Activated CD4-positive, alpha-beta memory T cell treated with anti-CD3 and anti-CD28 coated beads for 36 hours (primary cell): Measurements from ENCODE around the gene FERD3L. TPM values are rescaled to one million over a fixed set of nuclear protein-coding genes. Genes with fewer than 3 reads are reported as not detected.

Experiments
- CTCF ChIA-PET: fragments of 350-600 bp; sonication (Branson Sonifier 250); formaldehyde crosslinking; loops from one replicate; lab custom pipeline; 2021; ENCODE audit warnings: antibody characterized with exemption, inconsistent platforms; lab: Charles Lee
- POLR2A ChIA-PET: fragments of 350-600 bp; sonication (Branson Sonifier 250); formaldehyde crosslinking; loops from one replicate; lab custom pipeline; 2021; ENCODE audit warnings: antibody characterized with exemption; lab: Charles Lee
- DNase-seq: peaks from one replicate; pipeline ENCODE4 v3.0.0-alpha.2; 2020
- H3K27ac Mint-ChIP-seq: one replicate; pipeline ENCODE4 v1.8.0; 2021; ENCODE audit warnings: mixed read lengths
- H3K27me3 Mint-ChIP-seq: one replicate; pipeline ENCODE4 v1.8.0; 2021; ENCODE audit warnings: mixed read lengths
- H3K36me3 Mint-ChIP-seq: one replicate; pipeline ENCODE4 v1.8.0; 2021; ENCODE audit warnings: mixed read lengths
- H3K4me1 Mint-ChIP-seq: one replicate; pipeline ENCODE4 v1.8.0; 2021; ENCODE audit warnings: low read depth, mixed read lengths
- H3K4me3 Mint-ChIP-seq: one replicate; pipeline ENCODE4 v1.8.0; 2021; ENCODE audit warnings: mild to moderate bottlenecking, mixed read lengths
- H3K9me3 Mint-ChIP-seq: one replicate; pipeline ENCODE4 v1.8.0; 2021; ENCODE audit warnings: mixed read lengths
- intact Hi-C: fragments of 100-400 bp; cut with micrococcal nuclease; formaldehyde crosslinking; loops from one replicate; pipeline ENCODE4 v1.15.1; 2023
- total RNA-seq, 2 experiments: library from RNA; stranded (reverse); gene quantifications; one replicate each; pipeline ENCODE4 v1.2.3, GENCODE V29; 2021

Gene FERD3L
- total RNA-seq, 2 experiments from 2014 or later, result not detected

DNA sequence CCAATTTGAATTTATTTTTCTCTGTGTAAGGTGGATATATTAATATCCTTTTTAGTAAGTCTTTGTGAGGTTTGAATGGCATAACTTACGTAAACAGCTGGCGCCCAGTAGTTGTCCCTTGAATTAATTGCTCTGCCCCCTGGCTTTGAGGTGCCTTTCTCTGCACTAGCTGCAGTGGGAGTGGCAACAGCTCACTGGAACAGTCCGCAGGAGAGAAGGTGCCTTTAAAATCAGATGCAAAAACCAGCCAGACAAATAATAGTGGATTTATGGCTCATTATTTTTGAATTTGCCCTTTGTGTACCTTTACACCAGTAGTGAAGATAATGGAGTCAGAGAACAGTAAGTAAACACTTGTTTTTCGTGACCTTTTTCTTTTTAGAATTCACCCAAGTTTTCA lies 11.8 kb downstream of the FERD3L start:
- H3K27me3 Mint-ChIP-seq, result no peaks in the 10 kb centered on the region
- no peak overlapping the region for H3K4me3 Mint-ChIP-seq
- ChIA-PET POLR2A (no interaction called here), CTCF (no interaction called here)
- intact Hi-C loops, result no loop called here
- H3K36me3 Mint-ChIP-seq, result no peaks in the 10 kb centered on the region
- H3K27ac Mint-ChIP-seq, result no peak overlapping the region
- DNase-seq, result no peak
- H3K4me1 Mint-ChIP-seq, result no peaks in the 10 kb centered on the region
- peaks cover 2% of the 10 kb centered on the region for H3K9me3 Mint-ChIP-seq

DNA sequence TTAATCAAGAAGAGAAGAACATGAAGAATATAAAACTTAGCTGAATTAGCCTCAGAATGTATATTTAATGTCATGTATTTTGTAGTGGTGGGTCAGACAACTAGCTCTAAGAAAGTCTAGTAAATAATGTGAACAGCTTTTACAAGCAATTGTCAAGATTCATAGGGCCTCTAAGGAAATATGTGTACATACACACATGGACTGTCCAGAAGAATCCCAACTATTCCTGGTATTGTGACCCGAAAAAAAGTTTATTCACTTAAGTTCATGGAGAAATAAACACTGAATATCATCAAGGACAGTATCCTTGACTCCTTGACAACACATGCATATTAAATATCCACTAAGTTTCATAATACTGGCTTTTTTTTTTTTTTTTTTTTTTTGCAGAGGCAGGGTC lies 16.4 kb downstream of the FERD3L start:
- Mint-ChIP-seq H3K27ac (no peak overlapping the region), H3K4me1 (no peaks in the 10 kb centered on the region), H3K4me3 (no peak overlapping the region), H3K9me3 (no peaks in the 10 kb centered on the region), H3K27me3 (no peaks in the 10 kb centered on the region), H3K36me3 (no peaks in the 10 kb centered on the region)
- CTCF ChIA-PET, result no interaction called here
- POLR2A ChIA-PET, result no interaction called here
- no peak for DNase-seq
- intact Hi-C loops, result no loop called here

DNA sequence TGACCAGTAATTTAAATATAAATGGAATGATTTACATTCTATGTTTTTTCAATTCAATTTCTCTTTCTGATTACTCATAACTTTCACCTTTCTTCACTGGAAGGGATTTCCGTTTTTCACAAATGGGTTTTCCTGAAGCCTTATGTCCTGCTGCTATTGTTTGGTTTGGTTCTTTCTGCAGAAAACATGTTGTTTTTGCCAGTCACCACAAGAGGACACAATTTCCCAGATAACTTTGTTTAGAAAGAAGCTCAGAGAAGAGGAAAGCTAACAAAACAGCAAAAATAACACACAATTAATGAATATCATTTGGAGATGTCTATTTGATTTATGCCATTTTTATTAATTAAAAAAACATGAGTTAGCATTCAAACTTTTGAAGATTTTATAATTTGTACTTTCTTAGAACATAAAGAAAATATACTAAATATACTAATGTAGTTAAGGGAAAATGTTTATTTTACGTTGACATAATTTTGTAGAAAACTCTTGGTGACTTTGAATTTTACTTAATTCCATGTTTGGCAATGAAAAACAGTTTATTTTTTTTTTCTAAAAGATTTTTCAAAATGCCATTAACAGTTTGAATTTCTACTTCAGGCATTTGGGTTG lies 23.1 kb downstream of the FERD3L start:
- ChIA-PET CTCF (no interaction called here), POLR2A (interaction anchor here (1.1 kb wide), 1 partner anchor 9 kb away, joined by 3 read pairs; no protein-coding TSS in a partner anchor)
- Mint-ChIP-seq H3K9me3 (no peaks in the 10 kb centered on the region), H3K4me1 (no peaks in the 10 kb centered on the region), H3K27ac (no peak overlapping the region), H3K4me3 (no peak overlapping the region), H3K27me3 (peaks cover 27% of the 10 kb centered on the region), H3K36me3 (no peaks in the 10 kb centered on the region)
- DNase-seq, result no peak
- intact Hi-C loops, result no loop called here

DNA sequence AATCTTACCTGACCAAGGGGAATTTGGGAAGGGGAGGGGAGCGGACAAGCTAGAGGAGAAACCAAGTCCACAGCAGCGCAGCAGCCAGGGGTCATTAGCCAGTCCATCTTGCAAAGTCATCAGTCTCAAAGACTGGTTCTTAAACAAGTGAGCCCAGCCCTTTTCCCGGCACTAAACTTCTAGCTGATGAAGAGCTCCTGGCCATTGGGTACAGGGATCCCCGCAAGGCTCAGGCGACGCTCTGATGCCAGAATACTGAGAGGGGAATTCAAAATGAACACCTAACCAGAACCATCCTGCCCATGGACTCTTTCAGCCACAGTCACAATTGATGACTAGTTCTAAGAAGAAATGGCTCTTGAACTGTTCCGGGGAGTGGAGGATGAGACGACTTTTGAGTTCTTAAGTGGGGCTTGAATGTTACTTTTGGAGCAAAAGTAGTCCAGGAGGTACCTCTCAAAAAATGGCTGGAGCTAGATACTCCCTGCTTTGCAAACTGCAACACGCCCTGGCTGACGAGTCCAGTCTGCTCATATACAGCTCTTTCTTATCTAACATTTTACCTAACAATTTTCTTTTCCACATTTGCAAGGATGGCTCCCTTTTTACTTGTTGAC lies 25.2 kb downstream of the FERD3L start:
- Mint-ChIP-seq H3K9me3 (no peaks in the 10 kb centered on the region), H3K36me3 (no peaks in the 10 kb centered on the region), H3K27ac (no peak overlapping the region), H3K4me3 (no peak overlapping the region), H3K4me1 (peaks cover 2% of the 10 kb centered on the region), H3K27me3 (peaks cover 35% of the 10 kb centered on the region)
- intact Hi-C loops, result loop anchor here (10.0 kb wide), 1 partner anchor 1675 kb away; no protein-coding TSS in a partner anchor
- CTCF ChIA-PET, result no interaction called here
- no peak for DNase-seq
- POLR2A ChIA-PET, result no interaction called here

DNA sequence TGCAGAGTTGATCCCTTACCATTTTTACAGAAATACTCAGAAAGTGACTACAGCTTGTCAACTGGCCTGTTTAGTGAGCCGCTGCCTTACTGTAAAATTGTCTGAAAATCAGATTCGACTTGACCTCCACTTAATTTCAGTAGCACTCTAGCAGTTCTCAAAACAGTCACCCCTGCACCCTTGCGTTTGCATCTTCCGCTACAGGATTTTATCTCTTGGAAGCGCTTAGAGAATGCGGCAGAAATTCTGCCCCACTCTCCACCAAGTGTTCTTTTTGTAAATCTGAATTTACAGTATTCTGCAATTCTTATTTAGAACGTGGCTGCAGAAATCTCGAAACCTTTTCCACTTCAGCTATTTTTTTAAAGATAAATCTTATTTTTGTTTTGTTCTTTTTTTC lies 25.8 kb downstream of the FERD3L start:
- Mint-ChIP-seq H3K9me3 (no peaks in the 10 kb centered on the region), H3K27me3 (peaks cover 36% of the 10 kb centered on the region)
- POLR2A ChIA-PET, result no interaction called here

DNA sequence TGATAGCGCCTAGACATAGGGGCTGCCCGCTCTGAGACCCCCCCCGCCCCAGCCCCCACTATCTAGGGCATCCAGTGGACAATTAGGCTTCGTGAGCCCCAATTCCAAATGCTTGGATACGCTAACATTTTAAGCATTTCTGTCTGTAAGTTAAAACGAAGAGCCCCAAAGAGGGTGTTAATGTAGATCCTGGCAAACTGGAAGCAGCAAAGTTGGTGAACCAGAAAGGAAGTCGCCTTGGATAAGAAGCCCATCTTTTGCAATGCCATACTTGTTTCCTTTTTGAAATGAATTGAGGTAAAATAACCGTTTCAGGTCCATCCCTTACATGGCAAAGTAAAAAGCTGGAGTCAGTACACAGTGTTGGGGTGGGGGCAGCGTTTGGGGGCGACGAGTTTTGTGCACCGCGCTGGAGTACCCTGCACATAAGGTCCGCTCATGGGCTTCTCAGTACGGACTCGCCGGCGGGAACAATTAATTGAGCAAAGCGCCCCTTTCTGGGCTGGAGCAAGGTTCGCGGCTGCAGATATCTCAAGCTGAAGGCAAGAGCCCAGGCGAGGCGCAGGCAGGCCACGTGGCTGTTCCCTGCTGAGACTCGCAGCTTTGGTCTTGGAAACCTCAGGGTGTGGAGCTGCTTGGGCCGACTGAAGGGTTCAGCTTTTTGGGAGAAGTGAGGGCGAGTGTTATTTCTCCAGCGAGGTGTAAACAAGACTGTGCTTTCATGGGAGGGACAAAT lies 26.4 kb downstream of the FERD3L start:
- H3K9me3 Mint-ChIP-seq, result no peaks in the 10 kb centered on the region
- H3K4me3 Mint-ChIP-seq, result no peak overlapping the region
- intact Hi-C loops, result loop anchor here (10.0 kb wide), 1 partner anchor 1676 kb away; no protein-coding TSS in a partner anchor
- H3K4me1 Mint-ChIP-seq, result peaks cover 2% of the 10 kb centered on the region
- ChIA-PET CTCF (no interaction called here), POLR2A (no interaction called here)
- DNase-seq, result no peak
- H3K27ac Mint-ChIP-seq, result no peak overlapping the region
- H3K27me3 Mint-ChIP-seq, result peaks cover 36% of the 10 kb centered on the region
- no peaks in the 10 kb centered on the region for H3K36me3 Mint-ChIP-seq

More for the DNA sequence above, 25.8 kb downstream of the FERD3L start:
- Mint-ChIP-seq H3K4me1 (peaks cover 2% of the 10 kb centered on the region), H3K27ac (no peak overlapping the region), H3K36me3 (no peaks in the 10 kb centered on the region), H3K4me3 (no peak overlapping the region)
- CTCF ChIA-PET, result no interaction called here
- no peak for DNase-seq
- intact Hi-C loops, result loop anchor here (10.0 kb wide), 1 partner anchor 1675 kb away; no protein-coding TSS in a partner anchor

DNA sequence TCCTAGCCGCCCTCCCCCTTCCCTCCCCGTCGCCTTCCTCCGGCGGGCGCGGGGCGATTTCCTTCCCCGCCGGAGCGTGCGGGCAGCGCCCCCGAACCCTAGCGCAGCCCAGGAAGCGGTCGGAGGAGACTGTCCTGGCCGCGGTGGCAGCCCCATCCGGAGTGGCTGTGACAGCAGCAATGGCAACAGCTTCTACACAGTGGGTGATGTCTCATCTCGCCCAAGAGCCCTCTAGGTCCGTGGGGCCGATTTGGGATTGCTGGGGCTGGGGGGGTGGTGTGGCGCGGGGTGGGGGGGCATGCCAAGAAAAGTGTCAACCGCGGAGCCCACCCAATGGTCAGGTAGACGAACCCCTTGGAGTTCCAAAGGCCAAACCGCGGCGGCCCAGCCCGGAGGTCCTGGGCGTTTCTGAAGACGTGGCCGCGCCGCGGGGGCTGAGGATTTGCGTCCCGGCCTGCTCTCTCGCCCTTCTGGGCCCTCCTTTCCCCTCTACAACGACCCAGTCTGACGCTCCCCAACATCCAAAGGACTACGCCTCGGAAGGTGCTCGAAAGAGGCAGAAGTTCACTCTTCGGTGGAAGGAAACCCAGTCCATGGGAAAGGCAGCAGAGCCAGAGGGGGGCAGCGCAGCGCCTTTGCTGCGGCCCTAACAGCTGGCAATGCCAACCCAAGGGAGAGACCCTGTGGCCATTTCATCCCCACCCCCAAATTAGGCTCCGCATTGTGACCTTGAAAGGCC lies 27.2 kb downstream of the FERD3L start:
- Mint-ChIP-seq H3K27me3 (peaks cover 37% of the 10 kb centered on the region), H3K27ac (no peak overlapping the region), H3K4me3 (no peak overlapping the region), H3K9me3 (no peaks in the 10 kb centered on the region), H3K4me1 (peaks cover 2% of the 10 kb centered on the region), H3K36me3 (no peaks in the 10 kb centered on the region)
- DNase-seq, result no peak
- intact Hi-C loops, result loop anchor here (10.0 kb wide), 1 partner anchor 1677 kb away; no protein-coding TSS in a partner anchor
- ChIA-PET POLR2A (no interaction called here), CTCF (no interaction called here)

DNA sequence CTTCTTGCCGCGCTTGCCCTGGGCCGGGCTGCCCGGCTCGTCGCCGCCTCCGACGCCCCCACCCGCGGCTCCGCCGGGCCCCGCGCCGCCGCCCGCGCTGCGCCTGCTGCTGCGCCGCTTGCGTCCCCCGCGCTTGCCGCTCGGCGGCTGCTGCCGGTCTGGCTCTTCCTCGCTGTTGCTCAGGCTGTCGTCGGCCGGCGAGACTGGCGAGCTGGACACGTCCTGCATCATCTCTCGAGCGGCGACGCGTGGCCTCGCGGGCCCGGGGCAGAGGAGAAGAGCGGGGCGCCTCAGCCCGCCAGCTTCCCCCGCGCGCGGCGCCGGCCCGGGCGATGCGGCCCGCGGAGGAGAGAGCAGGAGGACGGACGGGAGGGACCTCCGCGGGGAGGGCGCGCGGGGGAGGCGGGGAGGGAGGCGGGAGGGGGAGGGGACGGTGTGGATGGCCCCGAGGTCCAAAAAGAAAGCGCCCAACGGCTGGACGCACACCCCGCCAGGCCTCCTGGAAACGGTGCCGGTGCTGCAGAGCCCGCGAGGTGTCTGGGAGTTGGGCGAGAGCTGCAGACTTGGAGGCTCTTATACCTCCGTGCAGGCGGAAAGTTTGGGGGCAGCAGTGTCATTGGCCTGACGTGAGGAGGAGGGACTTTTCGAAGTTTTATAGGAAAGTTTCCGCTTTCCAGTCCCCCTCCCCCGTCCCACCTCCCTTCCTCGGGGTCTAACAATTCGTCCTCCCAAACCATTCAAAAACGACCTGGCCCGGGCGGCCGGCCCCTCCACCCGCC lies 27.9 kb downstream of the FERD3L start, which contains the start of gene TWIST1:
TWIST1 (minus strand) TSS at position 546 of the 779 bp plus-strand sequence; CDS start at position 231, 315 bp downstream.
- intact Hi-C loops, result loop anchor here (10.0 kb wide), 1 partner anchor 1678 kb away; no protein-coding TSS in a partner anchor
- no peak for DNase-seq
- H3K27me3 Mint-ChIP-seq, result peaks cover 39% of the 10 kb centered on the region

DNA sequence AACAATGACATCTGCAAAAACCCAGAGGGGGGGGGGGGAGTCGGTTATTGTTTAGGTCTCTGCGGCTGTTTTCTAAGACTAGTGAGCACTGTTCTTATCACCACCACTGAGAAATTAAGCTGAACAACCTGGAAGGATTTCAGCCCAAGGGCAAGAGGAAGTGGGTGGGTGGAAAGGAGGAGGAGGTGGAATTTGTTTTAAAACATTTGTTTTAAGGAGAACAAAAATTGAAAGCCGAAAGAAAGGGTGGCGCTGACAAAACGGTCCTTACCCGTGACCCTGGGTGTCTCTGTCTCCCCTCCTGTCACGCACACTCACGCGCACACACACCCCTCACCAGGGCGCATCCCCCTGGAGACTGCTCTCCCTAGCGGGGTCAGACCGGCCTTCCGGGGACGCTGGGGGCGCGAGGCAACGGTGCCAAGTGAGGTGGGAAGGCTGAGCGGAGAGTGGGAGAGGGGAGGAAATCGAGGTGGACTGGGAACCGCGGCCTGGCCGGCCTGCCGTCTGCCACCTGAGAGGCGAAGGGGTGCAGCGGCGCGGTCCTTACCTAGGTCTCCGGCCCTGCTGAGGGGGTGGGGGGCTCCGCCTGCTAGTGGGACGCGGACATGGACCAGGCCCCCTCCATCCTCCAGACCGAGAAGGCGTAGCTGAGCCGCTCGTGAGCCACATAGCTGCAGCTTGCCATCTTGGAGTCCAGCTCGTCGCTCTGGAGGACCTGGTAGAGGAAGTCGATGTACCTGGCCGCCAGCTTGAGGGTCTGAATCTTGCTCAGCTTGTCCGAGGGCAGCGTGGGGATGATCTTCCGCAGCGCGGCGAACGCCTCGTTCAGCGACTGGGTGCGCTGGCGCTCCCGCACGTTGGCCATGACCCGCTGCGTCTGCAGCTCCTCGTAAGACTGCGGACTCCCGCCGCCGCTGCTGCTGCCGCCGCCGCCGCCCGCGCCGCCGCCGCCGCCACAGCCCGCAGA lies 28.8 kb downstream of the FERD3L start:
- CTCF ChIA-PET, result no interaction called here
- Mint-ChIP-seq H3K27ac (no peak overlapping the region), H3K9me3 (no peaks in the 10 kb centered on the region), H3K4me1 (peaks cover 2% of the 10 kb centered on the region), H3K36me3 (peaks cover 1% of the 10 kb centered on the region), H3K4me3 (peak overlapping the region; percentile 16), H3K27me3 (peaks cover 44% of the 10 kb centered on the region)
- intact Hi-C loops, result loop anchor here (10.0 kb wide), 1 partner anchor 1678 kb away; no protein-coding TSS in a partner anchor
- DNase-seq, result no peak
- POLR2A ChIA-PET, result no interaction called here

More for the DNA sequence above, 27.9 kb downstream of the FERD3L start, which contains the start of gene TWIST1:
- ChIA-PET POLR2A (no interaction called here), CTCF (no interaction called here)
- Mint-ChIP-seq H3K9me3 (no peaks in the 10 kb centered on the region), H3K36me3 (no peaks in the 10 kb centered on the region), H3K4me1 (peaks cover 2% of the 10 kb centered on the region), H3K4me3 (peak within 1 kb of the TSS; percentile 26), H3K27ac (no peak within 1 kb of the TSS)

DNA sequence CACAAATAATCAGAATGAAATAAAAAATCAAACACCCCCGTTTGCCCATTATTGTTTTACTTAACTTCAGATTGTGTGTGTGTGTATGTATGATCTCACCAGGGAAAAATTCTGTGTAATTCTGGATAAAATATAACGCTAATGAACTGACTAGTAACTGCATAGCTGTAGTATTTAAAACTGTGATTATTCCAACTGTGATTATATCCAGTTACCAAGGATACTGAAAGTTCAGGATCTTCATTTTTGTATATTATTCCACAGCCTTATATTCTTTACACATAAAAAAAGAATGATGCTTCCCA lies 30.7 kb downstream of the FERD3L start:
- POLR2A ChIA-PET, result no interaction called here
- CTCF ChIA-PET, result no interaction called here
- intact Hi-C loops, result loop anchor here (10.0 kb wide), 1 partner anchor 1680 kb away; no protein-coding TSS in a partner anchor

More for the DNA sequence above, 30.7 kb downstream of the FERD3L start:
- no peak for DNase-seq
- no peak overlapping the region for H3K27ac Mint-ChIP-seq
- H3K4me3 Mint-ChIP-seq, result no peak overlapping the region
- H3K4me1 Mint-ChIP-seq, result peaks cover 2% of the 10 kb centered on the region
- peaks cover 1% of the 10 kb centered on the region for H3K36me3 Mint-ChIP-seq
- H3K9me3 Mint-ChIP-seq, result no peaks in the 10 kb centered on the region
- H3K27me3 Mint-ChIP-seq, result peaks cover 47% of the 10 kb centered on the region
